Muscle layer of duodenum (tissue), 2 donors: ENCODE results near the gene APOL2.

Experiments
- H3K27ac ChIP-seq: one replicate; pipeline ENCODE4 v1.7.0; 2013; ENCODE audit warnings: mild to moderate bottlenecking, low read length
- H3K27me3 ChIP-seq: one replicate; pipeline ENCODE4 v1.7.0; 2013; ENCODE audit warnings: low read depth, mild to moderate bottlenecking, control low read depth, low read length
- H3K36me3 ChIP-seq, 2 donors: one replicate each; pipeline ENCODE4 v1.7.0; 2013; ENCODE audit warnings: low read length in 2 of 2, control low read depth in 1 of 2, mild to moderate bottlenecking in 1 of 2; ENCODE audit not compliant: insufficient read depth in 2 of 2, control insufficient read depth in 1 of 2
- H3K4me1 ChIP-seq, 2 donors: one replicate each; pipeline ENCODE4 v1.7.0; 2013; ENCODE audit warnings: low read length in 2 of 2, mild to moderate bottlenecking in 2 of 2, control low read depth in 1 of 2, moderate library complexity in 1 of 2; ENCODE audit not compliant: insufficient read depth in 2 of 2, control insufficient read depth in 1 of 2
- H3K4me3 ChIP-seq, 2 donors: one replicate each; pipeline ENCODE4 v1.7.0; 2013; ENCODE audit warnings: low read length in 2 of 2, low read depth in 1 of 2, mild to moderate bottlenecking in 1 of 2
- H3K9me3 ChIP-seq, 2 donors: one replicate each; pipeline ENCODE4 v1.7.0; 2013; ENCODE audit warnings: low read length in 2 of 2, control low read depth in 1 of 2, mild to moderate bottlenecking in 1 of 2; ENCODE audit not compliant: control insufficient read depth in 1 of 2
- donor health status: healthy.

APOL2 gene

DNA sequence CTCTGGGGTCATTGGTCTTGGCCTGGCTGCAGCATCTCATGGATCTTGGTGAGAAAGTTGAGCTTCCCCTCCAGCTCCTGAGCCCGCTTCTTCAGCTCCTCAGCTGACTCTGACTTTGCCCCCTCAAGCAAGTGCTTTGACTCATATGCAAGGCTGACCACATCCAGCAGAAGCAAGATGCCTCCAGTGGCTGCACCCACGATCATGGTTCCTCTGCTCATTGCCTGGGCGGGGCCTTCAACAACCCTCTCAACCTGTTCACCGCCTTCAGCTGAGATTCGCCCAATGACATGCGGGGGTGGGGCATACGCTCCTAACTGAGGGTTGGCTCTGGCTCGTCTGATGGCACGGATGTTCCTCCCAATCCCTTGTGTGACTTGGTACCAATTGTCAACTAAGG lies 11.9 kb downstream of the APOL2 start:
- Histone ChIP-seq H3K4me1 (no peaks in the 10 kb centered on the region), H3K27ac (no peak overlapping the region), H3K36me3 (peaks cover 30 to 47% of the 10 kb centered on the region in 2 donors), H3K9me3 (no peaks in the 10 kb centered on the region), H3K4me3 (no peak overlapping the region), H3K27me3 (no peaks in the 10 kb centered on the region)

DNA sequence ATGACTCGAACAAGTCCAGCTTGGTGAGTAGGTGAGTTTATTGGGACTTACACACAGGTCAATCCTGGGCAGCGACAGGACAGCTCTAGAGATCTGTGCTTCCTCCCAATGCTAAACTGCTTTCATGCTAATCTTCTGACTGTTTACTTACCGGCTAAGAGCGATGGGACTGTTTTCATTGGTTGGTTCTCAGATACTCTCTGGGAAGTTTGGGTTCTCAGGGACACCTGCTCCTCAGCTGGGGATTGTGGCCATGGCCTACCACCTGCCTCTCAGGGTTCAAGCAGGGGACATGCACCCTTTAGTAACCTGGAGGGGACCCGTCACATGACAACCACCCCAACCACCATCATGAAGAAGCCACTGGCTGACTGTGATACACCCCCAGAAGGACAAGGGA lies 13.1 kb downstream of the APOL2 start:
- H3K4me1 ChIP-seq = no peaks in the 10 kb centered on the region
- H3K9me3 ChIP-seq = no peaks in the 10 kb centered on the region
- H3K27ac ChIP-seq = no peak overlapping the region
- no peaks in the 10 kb centered on the region for H3K27me3 ChIP-seq
- H3K36me3 ChIP-seq = peaks cover 25 to 39% of the 10 kb centered on the region in 2 donors
- no peak overlapping the region for H3K4me3 ChIP-seq

- peaks cover 17 to 31% of the 10 kb centered on the region in 2 donors for H3K36me3 ChIP-seq
- H3K4me1 ChIP-seq = no peaks in the 10 kb centered on the region
- H3K27ac ChIP-seq = no peak overlapping the region
Observed at GRCh38 chr22:36225333-36225922, 13.9 kb downstream of the APOL2 start.

GRCh38 chr22:36224245-36224644 lies 15.1 kb downstream of the APOL2 start:
- Histone ChIP-seq H3K27me3 (no peaks in the 10 kb centered on the region), H3K9me3 (no peaks in the 10 kb centered on the region), H3K4me1 (no peaks in the 10 kb centered on the region), H3K4me3 (no peak overlapping the region), H3K36me3 (peaks cover 10 to 20% of the 10 kb centered on the region in 2 donors), H3K27ac (no peak overlapping the region)

More at GRCh38 chr22:36225333-36225922, 13.9 kb downstream of the APOL2 start:
- H3K9me3 ChIP-seq = no peaks in the 10 kb centered on the region
- H3K4me3 ChIP-seq = no peak overlapping the region
- H3K27me3 ChIP-seq = no peaks in the 10 kb centered on the region

GRCh38 chr22:36223504-36223903 lies 15.8 kb downstream of the APOL2 start:
- Histone ChIP-seq H3K4me1 (no peaks in the 10 kb centered on the region), H3K9me3 (no peaks in the 10 kb centered on the region), H3K36me3 (peaks cover 10 to 13% of the 10 kb centered on the region in 2 donors), H3K27ac (no peak overlapping the region), H3K4me3 (no peak overlapping the region), H3K27me3 (no peaks in the 10 kb centered on the region)

DNA sequence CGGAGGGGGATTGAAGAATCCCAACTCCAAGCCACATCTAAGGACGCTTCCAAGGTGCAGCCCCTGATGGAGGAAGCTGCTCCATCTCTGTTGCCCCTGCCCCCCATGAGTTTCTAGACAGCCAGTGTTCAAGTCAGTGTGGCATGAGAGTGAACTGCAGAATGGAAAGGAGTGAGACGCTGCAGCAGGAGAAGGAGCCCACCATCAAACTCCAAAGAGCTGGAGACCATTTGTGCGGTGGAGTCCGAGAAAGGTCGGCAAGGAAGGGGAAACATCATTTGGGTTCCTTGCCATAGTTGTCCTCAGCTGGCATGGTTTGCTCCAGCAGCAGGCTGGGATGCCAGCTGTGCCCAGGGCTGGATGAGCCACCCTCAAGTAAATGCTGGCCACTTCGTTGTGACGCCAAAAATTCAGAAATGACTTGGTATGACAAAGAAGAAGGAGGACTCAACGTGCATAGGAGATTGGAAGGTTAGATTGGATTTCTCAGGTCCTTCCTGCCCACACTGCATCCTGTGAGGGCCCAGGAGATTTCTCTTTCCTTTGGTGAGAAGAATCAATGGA lies 16.4 kb downstream of the APOL2 start:
- H3K4me1 ChIP-seq = no peaks in the 10 kb centered on the region
- H3K27me3 ChIP-seq = no peaks in the 10 kb centered on the region
- no peak overlapping the region for H3K27ac ChIP-seq
- no peaks in the 10 kb centered on the region for H3K9me3 ChIP-seq
- no peak overlapping the region for H3K4me3 ChIP-seq
- H3K36me3 ChIP-seq = peaks cover 7 to 8% of the 10 kb centered on the region in 2 donors

GRCh38 chr22:36221799-36222751 lies 17.3 kb downstream of the APOL2 start:
- no peaks in the 10 kb centered on the region for H3K4me1 ChIP-seq
- no peaks in the 10 kb centered on the region for H3K36me3 ChIP-seq
- H3K27ac ChIP-seq = no peak overlapping the region
- H3K4me3 ChIP-seq = no peak overlapping the region
- no peaks in the 10 kb centered on the region for H3K9me3 ChIP-seq
- no peaks in the 10 kb centered on the region for H3K27me3 ChIP-seq

GRCh38 chr22:36220451-36220921 lies 18.8 kb downstream of the APOL2 start:
- no peaks in the 10 kb centered on the region for H3K9me3 ChIP-seq

DNA sequence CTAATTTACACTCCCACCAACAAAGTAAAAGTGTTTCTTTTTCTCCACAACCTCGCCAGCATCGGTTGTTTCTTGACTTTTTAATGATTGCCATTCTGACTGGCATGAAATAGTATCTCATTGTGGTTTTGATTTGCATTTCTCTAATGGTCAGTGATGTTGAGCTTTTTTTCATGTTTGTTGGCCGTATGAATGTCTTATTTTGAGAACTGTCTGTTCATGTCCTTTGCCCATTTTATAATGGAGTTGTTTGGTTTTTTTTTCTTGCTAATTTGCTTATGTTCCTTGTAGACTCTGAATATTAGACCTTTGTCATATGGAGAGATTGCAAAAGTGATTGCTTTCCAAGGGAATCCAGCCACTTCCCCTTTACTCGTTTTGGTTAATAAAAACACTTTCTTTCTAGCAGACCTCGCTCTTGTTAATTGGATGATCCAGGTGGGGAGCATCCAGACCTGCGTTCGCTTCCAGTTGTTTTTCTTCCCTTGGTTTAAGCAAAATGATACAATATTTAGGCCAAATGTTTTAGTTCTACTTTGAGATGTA lies 20.6 kb downstream of the APOL2 start:
- Histone ChIP-seq H3K9me3 (no peaks in the 10 kb centered on the region), H3K4me3 (no peak overlapping the region), H3K4me1 (no peaks in the 10 kb centered on the region), H3K36me3 (no peaks in the 10 kb centered on the region), H3K27me3 (no peaks in the 10 kb centered on the region), H3K27ac (no peak overlapping the region)

More at GRCh38 chr22:36220451-36220921, 18.8 kb downstream of the APOL2 start:
- no peaks in the 10 kb centered on the region for H3K27me3 ChIP-seq
- H3K27ac ChIP-seq = no peak overlapping the region
- H3K4me3 ChIP-seq = no peak overlapping the region
- H3K36me3 ChIP-seq = no peaks in the 10 kb centered on the region
- H3K4me1 ChIP-seq = no peaks in the 10 kb centered on the region

DNA sequence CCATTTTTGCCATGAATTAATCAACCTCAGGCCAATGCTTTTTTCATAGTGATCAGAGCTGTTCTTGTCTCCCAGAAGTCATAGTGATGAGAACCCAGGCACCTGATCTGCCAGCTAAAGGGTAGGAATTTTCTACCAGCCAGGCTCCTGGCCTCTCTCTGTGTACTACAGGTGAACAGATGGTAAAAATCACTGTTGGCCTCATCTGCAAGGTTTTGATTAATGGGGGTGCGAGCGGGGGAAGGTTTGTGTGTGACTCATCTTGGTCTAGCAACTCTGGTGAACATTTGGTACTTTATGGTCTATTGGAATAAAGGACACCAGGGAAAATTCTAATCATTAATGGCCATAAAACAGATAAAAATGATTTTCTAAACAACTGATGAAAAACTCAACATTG lies 23.3 kb downstream of the APOL2 start:
- Histone ChIP-seq H3K27ac (no peak overlapping the region), H3K27me3 (no peaks in the 10 kb centered on the region), H3K4me1 (no peaks in the 10 kb centered on the region), H3K9me3 (no peaks in the 10 kb centered on the region), H3K36me3 (no peaks in the 10 kb centered on the region), H3K4me3 (no peak overlapping the region)

GRCh38 chr22:36213586-36213985 lies 25.7 kb downstream of the APOL2 start:
- no peak overlapping the region for H3K27ac ChIP-seq

More at GRCh38 chr22:36213586-36213985, 25.7 kb downstream of the APOL2 start:
- Histone ChIP-seq H3K27me3 (no peaks in the 10 kb centered on the region), H3K4me3 (no peak overlapping the region), H3K4me1 (no peaks in the 10 kb centered on the region), H3K36me3 (no peaks in the 10 kb centered on the region), H3K9me3 (no peaks in the 10 kb centered on the region)
